ENCODE results near the gene PRDM5.

Gene PRDM5

DNA sequence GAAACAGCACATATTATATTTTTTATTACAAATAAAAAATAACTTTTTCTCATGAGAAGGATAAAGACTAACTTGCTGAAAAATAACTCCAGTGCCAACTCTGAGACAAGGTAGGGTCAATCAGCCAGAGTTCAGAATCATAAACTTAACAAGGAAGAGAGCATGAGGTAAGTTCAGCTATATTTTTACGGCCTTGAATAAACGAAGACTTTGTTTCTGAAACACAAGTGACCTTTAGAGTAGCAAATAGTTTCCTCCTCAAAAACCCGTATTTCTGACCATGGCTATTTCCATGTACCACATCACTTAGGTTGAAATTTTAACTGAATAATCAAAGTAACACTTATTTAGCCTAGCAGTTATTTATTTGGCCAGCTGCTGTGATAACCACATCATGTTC lies 45.5 kb downstream of the PRDM5 start:
- no peak overlapping the region for H3K4me3 Mint-ChIP-seq
- H3K9me3 Mint-ChIP-seq: no peaks in the 10 kb centered on the region
- ATAC-seq (no peak), DNase-seq (ENCODE audit: low spot score in 2 of 2) (no peak)
- no peak overlapping the region for H3K27ac Mint-ChIP-seq
- H3K4me1 Mint-ChIP-seq: no peaks in the 10 kb centered on the region
- no peaks in the 10 kb centered on the region for H3K36me3 Mint-ChIP-seq

DNA sequence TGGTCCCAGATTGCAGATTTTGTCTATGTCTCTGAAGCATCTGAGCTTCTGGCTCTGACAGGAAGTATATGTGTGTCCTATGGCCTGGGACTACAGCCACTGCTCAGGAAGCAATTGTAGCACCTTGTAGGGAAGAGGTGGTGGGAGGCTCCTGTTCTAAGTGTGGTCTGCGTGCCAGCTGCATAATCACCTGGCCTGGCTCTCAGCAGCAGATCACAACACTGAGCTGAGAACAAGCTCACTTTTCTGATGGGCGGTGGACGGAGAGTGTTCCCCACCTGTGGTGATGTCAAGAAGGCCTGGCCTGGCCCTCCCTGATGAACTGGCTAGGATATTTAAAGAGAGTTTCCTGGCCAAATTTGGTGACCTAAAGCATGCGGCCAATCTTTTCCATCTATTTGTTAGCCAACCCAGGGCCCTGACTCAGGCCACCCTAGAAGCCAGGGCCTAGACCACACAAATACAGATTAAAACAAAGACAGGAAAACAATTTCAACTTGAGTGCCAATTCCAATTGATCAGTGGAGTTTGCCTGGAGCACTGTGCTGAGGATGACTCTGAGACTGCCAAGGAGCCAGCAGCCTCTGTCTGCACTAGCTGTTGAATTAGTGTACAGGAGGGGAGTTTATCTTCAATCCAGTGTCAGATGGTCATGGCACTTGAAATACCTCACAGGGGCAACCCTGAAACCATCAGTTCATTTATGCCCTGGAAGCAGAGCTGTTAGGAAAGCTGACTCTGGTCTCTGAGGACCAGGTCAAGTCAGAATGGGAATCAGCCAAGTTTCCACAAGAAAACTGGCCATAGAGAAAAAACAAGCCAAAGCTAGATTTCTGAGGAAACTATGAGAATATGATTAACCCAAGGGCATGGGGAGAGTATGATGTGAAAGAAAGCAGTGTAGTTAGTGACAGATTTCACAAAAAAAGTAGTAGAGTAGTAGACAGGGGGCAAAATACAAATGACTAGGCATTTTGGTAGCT lies 47.4 kb downstream of the PRDM5 start:
- DNase-seq (ENCODE audit: low spot score in 2 of 2) (no peak), ATAC-seq (peak; percentile 28)
- H3K4me3 Mint-ChIP-seq: no peak overlapping the region
- no peaks in the 10 kb centered on the region for H3K36me3 Mint-ChIP-seq
- H3K4me1 Mint-ChIP-seq: no peaks in the 10 kb centered on the region
- H3K9me3 Mint-ChIP-seq: no peaks in the 10 kb centered on the region
- no peak overlapping the region for H3K27ac Mint-ChIP-seq

- Mint-ChIP-seq H3K4me3 (no peak overlapping the region), H3K4me1 (no peaks in the 10 kb centered on the region), H3K27ac (no peak overlapping the region), H3K9me3 (no peaks in the 10 kb centered on the region), H3K36me3 (no peaks in the 10 kb centered on the region)
- DNase-seq (ENCODE audit: low spot score in 2 of 2): no peak
- ATAC-seq: no peak
Observed at GRCh38 chr4:120873554-120873953, 49.0 kb downstream of the PRDM5 start.

GRCh38 chr4:120871173-120871572 lies 51.4 kb downstream of the PRDM5 start:
- Mint-ChIP-seq H3K27ac (no peak overlapping the region), H3K4me3 (no peak overlapping the region), H3K4me1 (no peaks in the 10 kb centered on the region), H3K36me3 (no peaks in the 10 kb centered on the region), H3K9me3 (no peaks in the 10 kb centered on the region)
- no peak for DNase-seq (ENCODE audit: low spot score in 2 of 2)
- ATAC-seq: no peak

- Mint-ChIP-seq H3K27ac (no peak overlapping the region), H3K4me3 (no peak overlapping the region), H3K9me3 (no peaks in the 10 kb centered on the region), H3K36me3 (no peaks in the 10 kb centered on the region), H3K4me1 (no peaks in the 10 kb centered on the region)
- DNase-seq (ENCODE audit: low spot score in 2 of 2) (no peak), ATAC-seq (no peak)
Observed at GRCh38 chr4:120870279-120870673, 52.2 kb downstream of the PRDM5 start.

DNA sequence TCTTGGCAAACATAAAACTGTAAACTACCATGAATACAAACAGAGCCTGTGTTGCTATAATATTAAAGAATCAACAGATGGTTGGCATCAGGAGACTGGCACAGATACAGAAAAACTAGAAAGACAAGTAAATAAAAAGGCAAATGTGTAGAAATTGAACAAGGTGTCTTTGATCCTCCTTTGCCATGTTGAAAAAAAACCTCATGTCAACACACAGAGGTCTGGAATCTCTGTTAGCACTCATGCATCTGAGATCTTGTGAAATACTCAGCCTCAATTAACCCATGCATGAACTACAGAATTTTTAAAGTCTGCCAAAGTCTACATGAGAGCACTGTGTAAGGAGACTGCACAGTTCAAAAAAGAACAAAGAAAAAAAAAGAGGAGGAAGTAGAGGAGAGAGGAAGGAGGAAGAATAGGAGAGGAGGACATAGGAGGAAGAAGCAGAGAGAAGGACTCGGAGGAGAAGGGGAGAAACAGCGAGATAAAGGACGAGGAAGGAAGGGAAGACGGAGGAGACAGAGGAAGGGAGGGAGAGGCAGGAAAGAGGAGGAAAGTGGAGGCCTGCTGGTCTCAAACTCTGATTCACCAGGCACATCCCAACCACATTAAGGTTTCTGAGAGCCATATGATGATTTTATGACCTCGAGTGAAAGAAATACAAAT lies 52.8 kb downstream of the PRDM5 start:
- Mint-ChIP-seq H3K27ac (no peak overlapping the region), H3K4me3 (no peak overlapping the region), H3K9me3 (no peaks in the 10 kb centered on the region), H3K4me1 (no peaks in the 10 kb centered on the region), H3K36me3 (no peaks in the 10 kb centered on the region)
- ATAC-seq (no peak), DNase-seq (ENCODE audit: low spot score in 2 of 2) (no peak)

GRCh38 chr4:120867506-120867905 lies 55.0 kb downstream of the PRDM5 start:
- H3K9me3 Mint-ChIP-seq: no peaks in the 10 kb centered on the region
- H3K27ac Mint-ChIP-seq: no peak overlapping the region
- no peaks in the 10 kb centered on the region for H3K36me3 Mint-ChIP-seq
- no peak for ATAC-seq
- H3K4me3 Mint-ChIP-seq: no peak overlapping the region
- no peak for DNase-seq (ENCODE audit: low spot score in 2 of 2)
- H3K4me1 Mint-ChIP-seq: no peaks in the 10 kb centered on the region

DNA sequence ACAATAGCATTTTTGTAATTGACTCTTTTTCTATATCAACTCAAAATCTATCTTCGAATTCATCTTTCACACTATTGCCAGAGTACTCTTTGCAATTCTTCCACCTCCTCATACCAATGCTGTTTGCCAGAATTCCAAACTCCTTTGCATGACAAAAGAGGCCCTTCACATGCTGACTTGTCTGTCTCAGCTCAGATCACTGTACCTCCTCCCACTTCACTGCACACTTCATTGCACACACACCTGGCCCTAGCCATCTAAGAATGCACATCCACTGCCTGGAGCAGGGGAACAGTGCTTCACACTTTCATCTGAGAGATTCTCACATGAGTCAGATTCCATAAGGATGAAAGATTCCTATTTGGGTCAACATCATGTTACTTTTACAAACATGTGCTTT lies 56.5 kb downstream of the PRDM5 start:
- Mint-ChIP-seq H3K36me3 (no peaks in the 10 kb centered on the region), H3K27ac (no peak overlapping the region), H3K9me3 (no peaks in the 10 kb centered on the region), H3K4me1 (no peaks in the 10 kb centered on the region), H3K4me3 (no peak overlapping the region)
- DNase-seq (ENCODE audit: low spot score in 2 of 2) (no peak), ATAC-seq (no peak)

GRCh38 chr4:120864969-120865368 lies 57.6 kb downstream of the PRDM5 start:
- Mint-ChIP-seq H3K9me3 (no peaks in the 10 kb centered on the region), H3K27ac (no peak overlapping the region), H3K36me3 (no peaks in the 10 kb centered on the region), H3K4me1 (no peaks in the 10 kb centered on the region), H3K4me3 (no peak overlapping the region)
- ATAC-seq: no peak
- DNase-seq (ENCODE audit: low spot score in 2 of 2): no peak

DNA sequence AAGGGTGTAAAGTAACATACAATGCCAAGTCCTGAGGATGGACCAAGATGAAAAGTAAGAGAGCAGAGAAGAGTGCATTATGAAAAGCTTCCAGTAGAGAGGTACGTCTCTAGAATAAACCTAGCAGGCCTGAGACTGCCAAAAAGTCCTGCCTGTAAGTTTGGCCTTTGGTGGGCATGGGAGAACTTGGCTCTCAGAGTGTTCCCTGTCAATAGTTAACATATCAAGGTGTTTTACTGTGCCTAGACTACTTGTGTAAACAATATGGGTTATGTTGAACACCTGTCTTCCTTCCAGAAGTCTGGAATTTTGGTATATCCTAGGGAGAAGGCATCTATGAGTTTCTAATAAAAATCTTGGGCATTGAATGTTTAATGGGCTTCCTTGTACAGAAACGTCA lies 60.1 kb downstream of the PRDM5 start:
- no peaks in the 10 kb centered on the region for H3K9me3 Mint-ChIP-seq
- H3K36me3 Mint-ChIP-seq: no peaks in the 10 kb centered on the region
- H3K4me3 Mint-ChIP-seq: no peak overlapping the region
- DNase-seq (ENCODE audit: low spot score in 2 of 2): no peak
- no peak for ATAC-seq
- no peak overlapping the region for H3K27ac Mint-ChIP-seq
- no peaks in the 10 kb centered on the region for H3K4me1 Mint-ChIP-seq

DNA sequence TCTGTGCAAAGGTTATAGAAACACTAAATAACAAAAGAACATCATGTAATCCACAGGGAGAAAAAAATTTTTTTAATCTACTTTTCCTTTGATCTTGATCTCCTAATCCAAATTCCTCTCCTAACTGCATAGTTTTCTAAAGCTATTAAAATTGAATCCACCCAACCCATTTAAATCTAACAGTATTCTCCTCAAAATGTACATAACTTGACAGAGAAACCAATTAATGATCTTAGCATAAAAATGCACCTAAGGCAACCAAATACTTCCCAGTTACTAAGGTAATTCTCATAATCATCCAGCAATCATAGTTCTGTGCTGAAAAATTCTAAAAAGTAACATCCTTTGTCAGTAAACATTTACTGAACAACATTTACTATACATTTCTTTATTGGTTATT lies 60.7 kb downstream of the PRDM5 start:
- Mint-ChIP-seq H3K4me3 (no peak overlapping the region), H3K36me3 (no peaks in the 10 kb centered on the region), H3K4me1 (no peaks in the 10 kb centered on the region), H3K9me3 (no peaks in the 10 kb centered on the region), H3K27ac (no peak overlapping the region)
- ATAC-seq (no peak), DNase-seq (ENCODE audit: low spot score in 2 of 2) (no peak)

DNA sequence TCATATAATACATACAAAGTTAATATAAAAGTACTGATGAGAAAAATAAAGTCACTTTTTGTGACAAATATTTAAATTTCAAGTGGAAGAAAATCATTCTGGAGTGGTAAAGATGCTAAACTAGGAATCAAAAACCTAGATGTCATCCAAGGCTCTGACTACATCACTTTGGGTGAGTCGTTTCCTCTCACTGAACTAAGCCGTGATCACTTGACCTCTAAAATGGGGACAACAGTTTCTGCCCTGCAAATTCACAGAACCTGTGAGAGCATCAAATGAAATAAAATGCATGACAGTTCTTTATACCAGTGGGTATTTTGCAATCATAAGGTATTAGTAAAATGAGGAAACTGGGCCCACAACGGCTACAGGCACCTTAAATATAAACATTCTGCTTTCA lies 63.8 kb downstream of the PRDM5 start:
- H3K36me3 Mint-ChIP-seq: no peaks in the 10 kb centered on the region
- no peak overlapping the region for H3K4me3 Mint-ChIP-seq
- no peak overlapping the region for H3K27ac Mint-ChIP-seq
- no peaks in the 10 kb centered on the region for H3K9me3 Mint-ChIP-seq
- ATAC-seq (peak; percentile 53), DNase-seq (ENCODE audit: low spot score in 2 of 2) (no peak)
- H3K4me1 Mint-ChIP-seq: peaks cover 10% of the 10 kb centered on the region

DNA sequence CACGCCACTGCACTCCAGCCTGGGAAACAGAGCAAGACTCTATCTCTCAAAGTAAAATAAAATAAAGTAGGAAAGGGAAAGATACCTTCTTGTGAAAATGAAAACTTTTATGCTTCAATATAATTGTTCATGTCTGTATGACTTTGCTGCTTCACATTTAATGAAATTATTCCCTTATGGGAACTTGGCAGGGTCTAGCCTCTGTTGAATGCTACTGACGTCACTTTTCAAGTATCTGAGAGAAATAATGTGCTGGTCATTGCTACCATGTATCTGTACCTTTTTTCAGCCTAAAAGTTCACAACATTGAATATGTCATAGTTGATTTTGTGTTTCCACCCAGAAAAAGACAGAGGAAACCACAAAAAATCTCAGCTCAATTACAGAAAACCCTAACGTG lies 65.2 kb downstream of the PRDM5 start:
- H3K4me3 Mint-ChIP-seq: no peak overlapping the region

GRCh38 chr4:120856294-120856693 lies 66.2 kb downstream of the PRDM5 start:
- Mint-ChIP-seq H3K36me3 (no peaks in the 10 kb centered on the region), H3K9me3 (no peaks in the 10 kb centered on the region), H3K27ac (no peak overlapping the region), H3K4me1 (peaks cover 10% of the 10 kb centered on the region), H3K4me3 (no peak overlapping the region)
- no peak for ATAC-seq
- no peak for DNase-seq (ENCODE audit: low spot score in 2 of 2)

More for the DNA sequence above, 65.2 kb downstream of the PRDM5 start:
- no peak overlapping the region for H3K27ac Mint-ChIP-seq
- no peaks in the 10 kb centered on the region for H3K9me3 Mint-ChIP-seq
- no peak for ATAC-seq
- H3K36me3 Mint-ChIP-seq: no peaks in the 10 kb centered on the region
- peaks cover 10% of the 10 kb centered on the region for H3K4me1 Mint-ChIP-seq
- no peak for DNase-seq (ENCODE audit: low spot score in 2 of 2)

- Mint-ChIP-seq H3K4me1 (peaks cover 10% of the 10 kb centered on the region), H3K36me3 (no peaks in the 10 kb centered on the region), H3K27ac (no peak overlapping the region), H3K9me3 (no peaks in the 10 kb centered on the region), H3K4me3 (no peak overlapping the region)
- peak; percentile 90 for ATAC-seq
- DNase-seq (ENCODE audit: low spot score in 2 of 2): no peak
Observed at GRCh38 chr4:120855307-120856001, 67.1 kb downstream of the PRDM5 start.
